ENCODE data around the gene RASA4B.
"Not testable (repeated sequence)": the region's sequence is repeated elsewhere in the genome, so short reads cannot be mapped to it uniquely, and the experiment has no call there.

The RASA4B gene

GRCh38 chr7:102474116-102474515 lies 43.5 kb downstream of the RASA4B start:
- DNase-seq: not testable (repeated sequence)

- DNase-seq: peak in 14 of 56 donors; percentile 9 to 44 (median 22)
Measured at GRCh38 chr7:102473271-102473991, 44.1 kb downstream of the RASA4B start.

- DNase-seq: no peak
Measured at GRCh38 chr7:102472126-102473041, 45.2 kb downstream of the RASA4B start.

- no peak for DNase-seq
Measured at GRCh38 chr7:102471791-102472125, 45.8 kb downstream of the RASA4B start.

GRCh38 chr7:102469972-102470825 lies 47.4 kb downstream of the RASA4B start:
- no peak for DNase-seq

- no peak for DNase-seq
Measured at GRCh38 chr7:102469351-102469971, 48.1 kb downstream of the RASA4B start.

GRCh38 chr7:102468478-102469350 lies 48.9 kb downstream of the RASA4B start:
- peak in 1 of 56 donors; percentile 18 for DNase-seq

- DNase-seq: no peak
Measured at GRCh38 chr7:102467581-102468477, 49.7 kb downstream of the RASA4B start.

GRCh38 chr7:102466097-102466496 lies 51.5 kb downstream of the RASA4B start:
- no peak for DNase-seq

- DNase-seq: peak; percentile 14 to 92 (median 84)
Measured at GRCh38 chr7:102464577-102465280, 52.8 kb downstream of the RASA4B start, which contains the start of the genes ALKBH4 and LRWD1. Gene ALKBH4, minus strand, starts transcription at chr7:102464863. Its CDS starts 27 bp downstream, at chr7:102464836. Gene LRWD1, plus strand, starts transcription at chr7:102464984. Its CDS starts 97 bp downstream, at chr7:102465081.

- peak in 2 of 56 donors; percentile 17 to 37 for DNase-seq
Measured at GRCh38 chr7:102463841-102464576, 53.6 kb downstream of the RASA4B start.

- no peak for DNase-seq
Measured at GRCh38 chr7:102460467-102460866, 57.1 kb downstream of the RASA4B start.

GRCh38 chr7:102459221-102459844 lies 58.2 kb downstream of the RASA4B start:
- DNase-seq: no peak

GRCh38 chr7:102457352-102457924 lies 60.1 kb downstream of the RASA4B start:
- DNase-seq: no peak

GRCh38 chr7:102456327-102456726 lies 61.2 kb downstream of the RASA4B start:
- DNase-seq: no peak

GRCh38 chr7:102455596-102455995 lies 62.0 kb downstream of the RASA4B start:
- DNase-seq: no peak

All from amygdala (tissue), 56 donors.